Panc1 (cell line): Measurements from ENCODE around the gene RSPH6A.

Source experiments
- TF ChIP-seq, protein P1 (sequence below): fragments of 450-650 bp; IDR thresholded peaks from 2 replicates; pipeline ENCODE4 v1.5.1; 2017; ENCODE audit warnings: mild to moderate bottlenecking
- TF ChIP-seq, protein P2 (sequence below), 2 experiments: IDR thresholded peaks; 2 replicates each; pipeline ENCODE4 v1.6.1; 2011 to 2012; ENCODE audit warnings: low read depth in 2 of 2, control low read depth in 1 of 2, low read length in 1 of 2, mild to moderate bottlenecking in 1 of 2, moderate library complexity in 1 of 2; ENCODE audit not compliant: insufficient read depth in 1 of 2

DNA sequence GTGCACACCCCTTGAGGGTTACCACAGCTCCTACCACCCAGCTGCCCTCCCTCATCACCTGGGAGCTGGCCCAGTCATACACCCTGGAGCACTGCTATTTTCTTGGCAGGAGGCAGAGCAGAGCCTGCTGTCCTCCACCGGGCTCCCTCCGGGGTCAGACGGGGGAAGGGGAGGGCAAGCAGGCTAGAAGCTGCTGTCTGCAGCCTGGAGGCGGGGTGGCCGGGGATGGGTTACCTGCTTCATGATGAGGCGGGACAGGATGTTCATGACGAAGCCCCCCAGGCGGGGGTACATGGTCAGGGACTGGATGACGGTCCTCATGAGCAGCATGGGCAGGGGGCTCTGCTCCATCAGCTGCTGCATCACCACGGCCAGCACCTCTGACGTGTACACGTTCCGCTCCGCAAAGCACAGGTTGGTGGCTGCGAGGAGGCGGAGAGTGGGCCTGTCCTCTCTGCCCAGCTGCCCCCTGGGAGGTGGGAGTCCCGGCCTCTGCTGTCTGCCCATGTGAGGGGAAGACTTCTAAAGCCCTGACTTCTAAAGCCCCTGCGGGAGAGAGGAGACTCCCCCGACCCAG, 2.7 kb upstream of the RSPH6A start:
- TF ChIP-seq, protein P1, sequence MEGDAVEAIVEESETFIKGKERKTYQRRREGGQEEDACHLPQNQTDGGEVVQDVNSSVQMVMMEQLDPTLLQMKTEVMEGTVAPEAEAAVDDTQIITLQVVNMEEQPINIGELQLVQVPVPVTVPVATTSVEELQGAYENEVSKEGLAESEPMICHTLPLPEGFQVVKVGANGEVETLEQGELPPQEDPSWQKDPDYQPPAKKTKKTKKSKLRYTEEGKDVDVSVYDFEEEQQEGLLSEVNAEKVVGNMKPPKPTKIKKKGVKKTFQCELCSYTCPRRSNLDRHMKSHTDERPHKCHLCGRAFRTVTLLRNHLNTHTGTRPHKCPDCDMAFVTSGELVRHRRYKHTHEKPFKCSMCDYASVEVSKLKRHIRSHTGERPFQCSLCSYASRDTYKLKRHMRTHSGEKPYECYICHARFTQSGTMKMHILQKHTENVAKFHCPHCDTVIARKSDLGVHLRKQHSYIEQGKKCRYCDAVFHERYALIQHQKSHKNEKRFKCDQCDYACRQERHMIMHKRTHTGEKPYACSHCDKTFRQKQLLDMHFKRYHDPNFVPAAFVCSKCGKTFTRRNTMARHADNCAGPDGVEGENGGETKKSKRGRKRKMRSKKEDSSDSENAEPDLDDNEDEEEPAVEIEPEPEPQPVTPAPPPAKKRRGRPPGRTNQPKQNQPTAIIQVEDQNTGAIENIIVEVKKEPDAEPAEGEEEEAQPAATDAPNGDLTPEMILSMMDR, result no peak
- TF ChIP-seq, protein P2, sequence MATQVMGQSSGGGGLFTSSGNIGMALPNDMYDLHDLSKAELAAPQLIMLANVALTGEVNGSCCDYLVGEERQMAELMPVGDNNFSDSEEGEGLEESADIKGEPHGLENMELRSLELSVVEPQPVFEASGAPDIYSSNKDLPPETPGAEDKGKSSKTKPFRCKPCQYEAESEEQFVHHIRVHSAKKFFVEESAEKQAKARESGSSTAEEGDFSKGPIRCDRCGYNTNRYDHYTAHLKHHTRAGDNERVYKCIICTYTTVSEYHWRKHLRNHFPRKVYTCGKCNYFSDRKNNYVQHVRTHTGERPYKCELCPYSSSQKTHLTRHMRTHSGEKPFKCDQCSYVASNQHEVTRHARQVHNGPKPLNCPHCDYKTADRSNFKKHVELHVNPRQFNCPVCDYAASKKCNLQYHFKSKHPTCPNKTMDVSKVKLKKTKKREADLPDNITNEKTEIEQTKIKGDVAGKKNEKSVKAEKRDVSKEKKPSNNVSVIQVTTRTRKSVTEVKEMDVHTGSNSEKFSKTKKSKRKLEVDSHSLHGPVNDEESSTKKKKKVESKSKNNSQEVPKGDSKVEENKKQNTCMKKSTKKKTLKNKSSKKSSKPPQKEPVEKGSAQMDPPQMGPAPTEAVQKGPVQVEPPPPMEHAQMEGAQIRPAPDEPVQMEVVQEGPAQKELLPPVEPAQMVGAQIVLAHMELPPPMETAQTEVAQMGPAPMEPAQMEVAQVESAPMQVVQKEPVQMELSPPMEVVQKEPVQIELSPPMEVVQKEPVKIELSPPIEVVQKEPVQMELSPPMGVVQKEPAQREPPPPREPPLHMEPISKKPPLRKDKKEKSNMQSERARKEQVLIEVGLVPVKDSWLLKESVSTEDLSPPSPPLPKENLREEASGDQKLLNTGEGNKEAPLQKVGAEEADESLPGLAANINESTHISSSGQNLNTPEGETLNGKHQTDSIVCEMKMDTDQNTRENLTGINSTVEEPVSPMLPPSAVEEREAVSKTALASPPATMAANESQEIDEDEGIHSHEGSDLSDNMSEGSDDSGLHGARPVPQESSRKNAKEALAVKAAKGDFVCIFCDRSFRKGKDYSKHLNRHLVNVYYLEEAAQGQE (IDR thresholded peaks at IDR 0.05; ENCODE audit: insufficient read depth in 1 of 2, low read depth in 2 of 2, low read length in 1 of 2), result no peak
